Measurements from ENCODE around the gene ADCY2. TPM values are rescaled to one million over a fixed set of nuclear protein-coding genes. Genes with fewer than 3 reads are reported as not detected.
A peak's percentile ranks its signal among the peaks of the same experiment; 100 is the strongest.

Gene ADCY2
- total and polyA plus RNA-seq, 2 of the 13 experiments (the other 11 are each of a cell fraction or from before 2014, with no cell fraction given): not detected

GRCh38 chr5:7868773-7869473 is 473.0 kb downstream of the ADCY2 start, which contains the start of the genes FASTKD3 and MTRR (continued):
- TF ChIP-seq SOX6 (IDR thresholded peaks at IDR 0.05): no peak
- peak; percentile 43; the same call in 1 of the 2 replicates for TF ChIP-seq SOX6 (CRISPR knock-in tag; IDR thresholded peaks at IDR 0.05)
- peak; percentile 88 for TF ChIP-seq HOXA3 (CRISPR knock-in tag; IDR thresholded peaks at IDR 0.05)
- peak; percentile 85; the same call in 1 of the 2 replicates for TF ChIP-seq ZNF598 (CRISPR knock-in tag; IDR thresholded peaks at IDR 0.05; ENCODE audit: borderline replicate concordance)
- TF ChIP-seq, protein P1, sequence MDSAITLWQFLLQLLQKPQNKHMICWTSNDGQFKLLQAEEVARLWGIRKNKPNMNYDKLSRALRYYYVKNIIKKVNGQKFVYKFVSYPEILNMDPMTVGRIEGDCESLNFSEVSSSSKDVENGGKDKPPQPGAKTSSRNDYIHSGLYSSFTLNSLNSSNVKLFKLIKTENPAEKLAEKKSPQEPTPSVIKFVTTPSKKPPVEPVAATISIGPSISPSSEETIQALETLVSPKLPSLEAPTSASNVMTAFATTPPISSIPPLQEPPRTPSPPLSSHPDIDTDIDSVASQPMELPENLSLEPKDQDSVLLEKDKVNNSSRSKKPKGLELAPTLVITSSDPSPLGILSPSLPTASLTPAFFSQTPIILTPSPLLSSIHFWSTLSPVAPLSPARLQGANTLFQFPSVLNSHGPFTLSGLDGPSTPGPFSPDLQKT (CRISPR knock-in tag; IDR thresholded peaks at IDR 0.05; ENCODE audit: borderline replicate concordance): no peak
- TF ChIP-seq ISL2 (CRISPR knock-in tag; IDR thresholded peaks at IDR 0.05): no peak
- TF ChIP-seq ZNF737 (CRISPR knock-in tag; IDR thresholded peaks at IDR 0.05; ENCODE audit: borderline replicate concordance): no peak
- TF ChIP-seq STAT5B (CRISPR knock-in tag; IDR thresholded peaks at IDR 0.05): no peak
- TF ChIP-seq MLX (CRISPR knock-in tag; IDR thresholded peaks at IDR 0.05): no peak
- TF ChIP-seq PLSCR1 (CRISPR knock-in tag; IDR thresholded peaks at IDR 0.05; ENCODE audit: borderline replicate concordance): no peak
- 0 out of 2 replicates have a peak, but pooled peaks have one; percentile 33 for TF ChIP-seq ZNF264 (CRISPR knock-in tag; IDR thresholded peaks at IDR 0.05)
- TF ChIP-seq CENPX (CRISPR knock-in tag; IDR thresholded peaks at IDR 0.05): no peak
- TF ChIP-seq SNAPC2 (CRISPR knock-in tag; IDR thresholded peaks at IDR 0.05): 0 out of 2 replicates have a peak, but pooled peaks have one; percentile 32
- peak; percentile 38; the same call in 1 of the 2 replicates for TF ChIP-seq NAIF1 (CRISPR knock-in tag; IDR thresholded peaks at IDR 0.05; ENCODE audit: borderline replicate concordance)
- TF ChIP-seq FOSL1 (CRISPR knock-in tag; IDR thresholded peaks at IDR 0.05; ENCODE audit: borderline replicate concordance): no peak
- TF ChIP-seq ZNF281 (CRISPR knock-in tag; IDR thresholded peaks at IDR 0.05; ENCODE audit: borderline replicate concordance): no peak
- TF ChIP-seq ZNF33B (CRISPR knock-in tag; IDR thresholded peaks at IDR 0.05): peak; percentile 83; the same call in 1 of the 2 replicates
- no peak for TF ChIP-seq ZNF431 (CRISPR knock-in tag; IDR thresholded peaks at IDR 0.05; ENCODE audit: borderline replicate concordance, low read depth)
- 0 out of 2 replicates have a peak, but pooled peaks have one; percentile 7 for TF ChIP-seq ETS1 (CRISPR knock-in tag; IDR thresholded peaks at IDR 0.05)
- peak; percentile 47; the same call in 1 of the 2 replicates for TF ChIP-seq MEIS2 (CRISPR knock-in tag; IDR thresholded peaks at IDR 0.05)
- peak; percentile 79 for TF ChIP-seq MYC (CRISPR knock-in tag; IDR thresholded peaks at IDR 0.05; ENCODE audit: borderline replicate concordance)
- TF ChIP-seq, protein P2, sequence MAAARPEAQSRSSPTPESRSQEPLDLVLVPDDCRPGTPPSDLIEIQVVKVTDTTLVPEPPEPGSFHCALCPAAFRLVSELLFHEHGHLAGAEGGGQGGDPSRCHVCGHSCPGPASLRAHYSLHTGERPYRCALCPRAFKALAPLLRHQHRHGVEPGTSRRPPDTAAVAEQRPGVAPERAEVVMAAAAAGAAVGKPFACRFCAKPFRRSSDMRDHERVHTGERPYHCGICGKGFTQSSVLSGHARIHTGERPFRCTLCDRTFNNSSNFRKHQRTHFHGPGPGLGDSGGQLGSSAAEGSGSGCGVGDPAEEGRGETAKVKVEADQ (CRISPR knock-in tag; IDR thresholded peaks at IDR 0.05; ENCODE audit: borderline replicate concordance): peak; percentile 72; the same call in 1 of the 2 replicates
- TF ChIP-seq POLR2A (IDR thresholded peaks at IDR 0.05; ENCODE audit: insufficient read depth in 1 of 2, low read depth in 2 of 2, low read length in 2 of 2): peak; percentile 85 to 92
